Fibroblast of lung (primary cell): ENCODE data around the gene HECTD1.

Source experiments
- EZH2 ChIP-seq: IDR thresholded peaks from 2 replicates; pipeline ENCODE4 v1.5.1; 2012; ENCODE audit warnings: low read length, control low read depth, mild to moderate bottlenecking; ENCODE audit errors: missing control alignments
- TF ChIP-seq, protein P1 (sequence below), 2 donors: IDR thresholded peaks in 1 of 2; conservative IDR thresholded peaks in 1 of 2; 1 replicate in 1 of 2; 2 replicates in 1 of 2; pipeline ENCODE4 v1.5.1; 2011 to 2012; ENCODE audit warnings: low read length in 2 of 2, control low read depth in 1 of 2, inconsistent platforms in 1 of 2, low read depth in 1 of 2, mild to moderate bottlenecking in 1 of 2

DNA sequence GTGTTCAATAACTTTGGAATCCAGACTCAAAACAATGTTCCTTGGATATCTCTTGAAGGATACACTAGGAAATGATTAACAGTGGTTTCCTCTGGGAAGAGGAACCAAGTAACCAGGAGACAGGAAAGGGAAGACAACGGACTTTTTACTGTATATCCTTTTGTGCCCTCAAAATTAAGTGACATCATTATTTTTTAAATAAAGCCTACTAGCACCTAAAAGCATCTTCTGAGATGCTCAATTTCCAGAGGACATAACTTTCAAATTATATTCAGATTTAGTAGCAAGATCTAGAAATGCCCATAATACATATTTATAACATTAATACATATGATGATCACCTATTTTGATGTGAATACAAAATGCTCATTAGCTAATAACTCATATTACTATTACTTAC lies 6.5 kb downstream of the HECTD1 start:
- TF ChIP-seq, protein P1, sequence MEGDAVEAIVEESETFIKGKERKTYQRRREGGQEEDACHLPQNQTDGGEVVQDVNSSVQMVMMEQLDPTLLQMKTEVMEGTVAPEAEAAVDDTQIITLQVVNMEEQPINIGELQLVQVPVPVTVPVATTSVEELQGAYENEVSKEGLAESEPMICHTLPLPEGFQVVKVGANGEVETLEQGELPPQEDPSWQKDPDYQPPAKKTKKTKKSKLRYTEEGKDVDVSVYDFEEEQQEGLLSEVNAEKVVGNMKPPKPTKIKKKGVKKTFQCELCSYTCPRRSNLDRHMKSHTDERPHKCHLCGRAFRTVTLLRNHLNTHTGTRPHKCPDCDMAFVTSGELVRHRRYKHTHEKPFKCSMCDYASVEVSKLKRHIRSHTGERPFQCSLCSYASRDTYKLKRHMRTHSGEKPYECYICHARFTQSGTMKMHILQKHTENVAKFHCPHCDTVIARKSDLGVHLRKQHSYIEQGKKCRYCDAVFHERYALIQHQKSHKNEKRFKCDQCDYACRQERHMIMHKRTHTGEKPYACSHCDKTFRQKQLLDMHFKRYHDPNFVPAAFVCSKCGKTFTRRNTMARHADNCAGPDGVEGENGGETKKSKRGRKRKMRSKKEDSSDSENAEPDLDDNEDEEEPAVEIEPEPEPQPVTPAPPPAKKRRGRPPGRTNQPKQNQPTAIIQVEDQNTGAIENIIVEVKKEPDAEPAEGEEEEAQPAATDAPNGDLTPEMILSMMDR (conservative IDR thresholded peaks at IDR 0.05 in 1 of 2, IDR thresholded peaks at IDR 0.05 in 1 of 2; ENCODE audit: low read depth in 1 of 2, low read length in 2 of 2) = no peak
- no peak for TF ChIP-seq EZH2
